Renal pelvis (tissue), 4 donors: ENCODE measurements around the gene ATP9A. TPM values are rescaled to one million over a fixed set of nuclear protein-coding genes. Genes with fewer than 3 reads are reported as not detected.
"Not testable (repeated sequence)": the region's sequence is repeated elsewhere in the genome, so short reads cannot be mapped to it uniquely, and the experiment has no call there.

Source experiments
- DNase-seq: peaks from one replicate; pipeline ENCODE4 v3.0.0-alpha.2; 2013
- polyA plus RNA-seq, 3 donors: library from polyadenylated mRNA; unstranded; fragments of 120-200 nt; gene quantifications; one replicate each; pipeline ENCODE4 v1.2.1, GENCODE V29; 2013; ENCODE audit not compliant: insufficient read length in 3 of 3

The ATP9A gene
- polyA plus RNA-seq, 3 donors: 55.8 to 60.1 (median 56.9) TPM

- no peak for DNase-seq
These were observed 69.9 kb downstream of the ATP9A start for GRCh38 chr20:51698252-51698651.

- no peak for DNase-seq
These were observed 70.9 kb downstream of the ATP9A start for GRCh38 chr20:51697096-51697826.

- no peak for DNase-seq
These were observed 71.7 kb downstream of the ATP9A start for GRCh38 chr20:51696304-51697071.

- no peak for DNase-seq
These were observed 72.5 kb downstream of the ATP9A start for GRCh38 chr20:51695574-51696303.

- DNase-seq: no peak
These were observed 75.3 kb downstream of the ATP9A start for GRCh38 chr20:51692806-51693400.

GRCh38 chr20:51691703-51692102 is 76.5 kb downstream of the ATP9A start:
- DNase-seq: no peak

- no peak for DNase-seq
These were observed 79.5 kb downstream of the ATP9A start for GRCh38 chr20:51688600-51689244.

GRCh38 chr20:51687630-51688029 is 80.6 kb downstream of the ATP9A start:
- no peak for DNase-seq

- no peak for DNase-seq
These were observed 81.1 kb downstream of the ATP9A start for GRCh38 chr20:51687108-51687507.

GRCh38 chr20:51685494-51685893 is 82.7 kb downstream of the ATP9A start:
- DNase-seq: not testable (repeated sequence)

- no peak for DNase-seq
These were observed 88.0 kb downstream of the ATP9A start for GRCh38 chr20:51680067-51680749.

- no peak for DNase-seq
These were observed 88.8 kb downstream of the ATP9A start for GRCh38 chr20:51679254-51679921.

GRCh38 chr20:51678026-51678697 is 90.0 kb downstream of the ATP9A start:
- DNase-seq: no peak

- DNase-seq: no peak
These were observed 99.2 kb downstream of the ATP9A start for GRCh38 chr20:51668947-51669346.

GRCh38 chr20:51668515-51668914 is 99.7 kb downstream of the ATP9A start:
- DNase-seq: no peak

- DNase-seq: no peak
These were observed 100.7 kb downstream of the ATP9A start for GRCh38 chr20:51667491-51667890.

- DNase-seq: no peak
These were observed 101.2 kb downstream of the ATP9A start for GRCh38 chr20:51667002-51667408.

GRCh38 chr20:51666126-51666525 is 102.1 kb downstream of the ATP9A start:
- DNase-seq: no peak

GRCh38 chr20:51665543-51666118 is 102.6 kb downstream of the ATP9A start:
- no peak for DNase-seq
